Nephron (organoid): ENCODE data around the gene SLC6A11.

ENCODE experiments used
- H3K27ac Mint-ChIP-seq, 3 experiments: 2 replicates each; pipeline ENCODE4 v1.8.0; 2020; ENCODE audit warnings: mixed read lengths in 3 of 3, mild to moderate bottlenecking in 2 of 3, moderate library complexity in 1 of 3
- H3K27me3 Mint-ChIP-seq: 2 replicates; pipeline ENCODE4 v1.8.0; 2021; ENCODE audit warnings: low read depth, mild to moderate bottlenecking, moderate library complexity, mixed read lengths
- H3K36me3 Mint-ChIP-seq: 2 replicates; pipeline ENCODE4 v1.8.0; 2020; ENCODE audit warnings: low read depth, mixed read lengths
- H3K4me1 Mint-ChIP-seq: 2 replicates; pipeline ENCODE4 v1.8.0; 2020; ENCODE audit warnings: mixed read lengths
- H3K4me3 Mint-ChIP-seq, 3 experiments: 2 replicates each; pipeline ENCODE4 v1.8.0; 2020; ENCODE audit warnings: mild to moderate bottlenecking in 3 of 3, mixed read lengths in 3 of 3, moderate library complexity in 2 of 3
- H3K9me3 Mint-ChIP-seq: 2 replicates; pipeline ENCODE4 v1.8.0; 2020; ENCODE audit warnings: mixed read lengths
- TF ChIP-seq, protein P1 (sequence below), 3 experiments: fragments of 200-600 bp; sonication (generic); IDR thresholded peaks; one replicate each; pipeline ENCODE4 v1.5.0; 2021; ENCODE audit warnings: antibody characterized with exemption in 3 of 3; ENCODE audit not compliant: unreplicated experiment in 3 of 3

The SLC6A11 gene

GRCh38 chr3:10954740-10955139 is 138.7 kb downstream of the SLC6A11 start:
- no peaks in the 10 kb centered on the region for H3K9me3 Mint-ChIP-seq
- no peak overlapping the region for H3K4me3 Mint-ChIP-seq
- H3K27me3 Mint-ChIP-seq, result peaks cover 61% of the 10 kb centered on the region
- TF ChIP-seq, protein P1, sequence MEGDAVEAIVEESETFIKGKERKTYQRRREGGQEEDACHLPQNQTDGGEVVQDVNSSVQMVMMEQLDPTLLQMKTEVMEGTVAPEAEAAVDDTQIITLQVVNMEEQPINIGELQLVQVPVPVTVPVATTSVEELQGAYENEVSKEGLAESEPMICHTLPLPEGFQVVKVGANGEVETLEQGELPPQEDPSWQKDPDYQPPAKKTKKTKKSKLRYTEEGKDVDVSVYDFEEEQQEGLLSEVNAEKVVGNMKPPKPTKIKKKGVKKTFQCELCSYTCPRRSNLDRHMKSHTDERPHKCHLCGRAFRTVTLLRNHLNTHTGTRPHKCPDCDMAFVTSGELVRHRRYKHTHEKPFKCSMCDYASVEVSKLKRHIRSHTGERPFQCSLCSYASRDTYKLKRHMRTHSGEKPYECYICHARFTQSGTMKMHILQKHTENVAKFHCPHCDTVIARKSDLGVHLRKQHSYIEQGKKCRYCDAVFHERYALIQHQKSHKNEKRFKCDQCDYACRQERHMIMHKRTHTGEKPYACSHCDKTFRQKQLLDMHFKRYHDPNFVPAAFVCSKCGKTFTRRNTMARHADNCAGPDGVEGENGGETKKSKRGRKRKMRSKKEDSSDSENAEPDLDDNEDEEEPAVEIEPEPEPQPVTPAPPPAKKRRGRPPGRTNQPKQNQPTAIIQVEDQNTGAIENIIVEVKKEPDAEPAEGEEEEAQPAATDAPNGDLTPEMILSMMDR (IDR thresholded peaks at IDR 0.05; ENCODE audit: unreplicated experiment in 3 of 3), result no peak
- no peaks in the 10 kb centered on the region for H3K36me3 Mint-ChIP-seq
- H3K4me1 Mint-ChIP-seq, result peaks cover 27% of the 10 kb centered on the region
- no peak overlapping the region for H3K27ac Mint-ChIP-seq

DNA sequence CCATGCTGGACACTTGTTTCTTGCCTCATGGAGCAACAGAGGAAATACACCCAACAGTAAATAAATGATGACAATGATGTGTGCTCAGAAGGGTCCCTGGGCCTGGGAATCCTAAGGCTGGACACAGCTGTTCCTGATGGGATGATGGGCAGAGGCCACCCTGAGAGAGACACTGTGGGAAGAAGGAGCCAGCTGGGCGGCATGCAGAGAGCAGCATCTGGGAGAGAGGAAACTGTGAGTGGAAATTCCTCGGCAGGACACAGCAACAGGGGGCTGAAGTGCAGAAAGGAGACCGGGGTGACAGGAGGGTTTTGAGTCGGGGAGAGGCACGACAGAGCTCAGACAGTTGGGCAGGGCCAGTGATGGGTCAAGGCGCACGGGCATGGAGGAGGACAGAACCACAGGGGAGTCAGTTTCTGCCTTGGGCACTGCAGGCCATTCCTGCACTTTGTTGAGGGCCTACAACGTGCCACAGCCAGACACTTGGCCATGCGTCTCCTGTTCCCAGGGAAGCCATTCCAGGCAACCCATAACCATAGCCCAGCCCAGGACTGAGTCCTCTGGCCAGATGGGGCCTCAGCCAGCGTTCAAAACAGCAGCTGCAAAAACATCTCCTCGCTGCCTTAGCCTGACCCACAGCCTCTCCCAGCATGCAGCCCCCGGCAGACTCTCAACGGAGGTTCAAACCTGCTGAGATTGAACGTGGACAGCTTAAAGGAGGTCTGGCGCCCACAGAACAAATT is 139.9 kb downstream of the SLC6A11 start:
- Mint-ChIP-seq H3K36me3 (no peaks in the 10 kb centered on the region), H3K27me3 (peaks cover 53% of the 10 kb centered on the region), H3K4me3 (no peak overlapping the region), H3K27ac (peak overlapping the region in 2 of 3 experiments; percentile 5 to 42), H3K9me3 (no peaks in the 10 kb centered on the region), H3K4me1 (peaks cover 27% of the 10 kb centered on the region)
- TF ChIP-seq, protein P1 (IDR thresholded peaks at IDR 0.05; ENCODE audit: unreplicated experiment in 3 of 3), result no peak

DNA sequence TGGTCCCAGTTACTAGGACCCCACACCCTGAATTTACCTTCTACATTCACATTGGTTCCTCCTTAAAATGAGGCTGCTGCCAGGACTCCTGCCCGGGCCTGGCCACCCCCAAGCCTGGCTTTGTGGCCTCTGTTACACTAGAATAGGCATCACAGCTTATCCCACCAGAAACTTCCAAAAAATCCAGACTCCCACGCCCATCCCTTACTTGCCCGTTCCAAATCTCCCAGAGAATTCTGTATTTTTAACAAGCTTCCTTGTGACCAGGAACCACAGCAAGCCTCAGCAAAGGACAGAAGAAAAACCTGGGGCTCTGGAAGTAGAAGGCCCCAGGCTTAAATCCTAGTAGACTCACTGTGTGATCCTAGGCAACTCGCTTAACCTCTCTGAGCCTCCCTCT is 140.5 kb downstream of the SLC6A11 start:
- TF ChIP-seq, protein P1 (IDR thresholded peaks at IDR 0.05; ENCODE audit: unreplicated experiment in 3 of 3), result no peak
- peak overlapping the region in 2 of 3 experiments; percentile 15 to 42 for H3K27ac Mint-ChIP-seq
- H3K36me3 Mint-ChIP-seq, result no peaks in the 10 kb centered on the region
- no peaks in the 10 kb centered on the region for H3K9me3 Mint-ChIP-seq
- peaks cover 49% of the 10 kb centered on the region for H3K27me3 Mint-ChIP-seq
- peaks cover 27% of the 10 kb centered on the region for H3K4me1 Mint-ChIP-seq
- no peak overlapping the region for H3K4me3 Mint-ChIP-seq

DNA sequence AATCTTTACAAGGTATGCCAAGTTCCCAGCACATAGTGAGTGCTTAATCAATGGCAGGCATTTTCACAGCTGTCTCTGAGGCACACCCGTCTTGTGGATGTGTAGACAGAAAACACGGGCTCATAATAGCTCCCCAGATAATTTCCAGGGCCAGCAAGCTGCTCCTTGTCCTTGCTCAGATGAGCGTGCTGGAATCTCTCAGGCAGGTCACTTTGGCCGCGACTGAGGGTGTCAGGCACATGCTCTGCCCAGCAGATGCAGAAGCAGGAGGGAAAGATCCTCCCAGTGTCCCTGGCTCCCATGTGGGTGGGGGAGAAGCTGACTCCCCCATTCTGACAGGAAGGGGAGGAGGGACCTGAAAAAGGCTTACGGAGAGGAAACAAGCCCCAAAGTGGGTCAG is 141.0 kb downstream of the SLC6A11 start:
- peaks cover 28% of the 10 kb centered on the region for H3K4me1 Mint-ChIP-seq
- TF ChIP-seq, protein P1 (IDR thresholded peaks at IDR 0.05; ENCODE audit: unreplicated experiment in 3 of 3), result no peak
- H3K27me3 Mint-ChIP-seq, result peaks cover 45% of the 10 kb centered on the region
- peak overlapping the region in 1 of 3 experiments; percentile 42 for H3K27ac Mint-ChIP-seq
- H3K4me3 Mint-ChIP-seq, result no peak overlapping the region
- H3K9me3 Mint-ChIP-seq, result no peaks in the 10 kb centered on the region
- H3K36me3 Mint-ChIP-seq, result no peaks in the 10 kb centered on the region

DNA sequence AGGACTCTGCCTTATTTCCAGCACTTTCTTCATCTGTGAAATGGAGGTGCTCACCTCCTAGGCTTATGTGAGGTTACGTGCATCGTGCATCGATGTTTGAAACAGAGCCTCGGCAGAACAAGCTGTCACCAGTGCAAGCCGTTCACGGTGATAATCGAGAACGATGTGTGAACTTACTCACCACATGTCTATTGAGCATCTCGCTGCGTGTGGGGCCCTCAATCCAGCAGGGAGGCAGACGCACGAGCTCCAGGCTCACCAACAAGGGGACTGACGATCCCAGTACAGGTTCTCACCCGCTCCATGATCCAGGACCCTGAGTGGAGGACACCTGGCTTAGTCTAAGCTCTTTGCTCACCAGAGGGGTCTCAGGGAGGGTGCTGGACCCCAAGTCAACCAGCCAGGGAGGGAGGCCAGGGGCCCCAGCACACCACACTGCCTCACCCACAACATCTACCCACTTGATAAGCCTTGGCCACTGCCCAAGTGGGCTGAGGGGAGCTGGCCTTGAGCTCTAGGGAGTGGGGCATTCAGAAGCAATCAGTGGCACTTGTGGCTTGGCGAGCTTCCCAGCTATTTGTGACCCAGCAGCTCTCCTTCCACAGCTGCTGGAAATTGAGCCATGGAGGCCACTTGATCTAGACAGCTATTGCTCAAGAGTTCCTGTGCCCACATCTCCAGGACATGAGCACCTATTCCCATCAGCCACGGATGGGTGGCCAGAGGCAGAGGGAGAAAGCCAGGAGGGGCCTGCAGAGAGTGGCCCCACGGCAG is 142.1 kb downstream of the SLC6A11 start:
- no peaks in the 10 kb centered on the region for H3K9me3 Mint-ChIP-seq
- peaks cover 46% of the 10 kb centered on the region for H3K27me3 Mint-ChIP-seq
- H3K36me3 Mint-ChIP-seq, result no peaks in the 10 kb centered on the region
- H3K4me1 Mint-ChIP-seq, result peaks cover 33% of the 10 kb centered on the region
- H3K27ac Mint-ChIP-seq, result no peak overlapping the region
- TF ChIP-seq, protein P1 (IDR thresholded peaks at IDR 0.05; ENCODE audit: unreplicated experiment in 3 of 3), result no peak
- H3K4me3 Mint-ChIP-seq, result no peak overlapping the region
